GM18861 (cell line): ENCODE data around the gene IGDCC3.

Source experiments
- ATAC-seq: cut with Tn5 transposase; IDR thresholded peaks from one replicate; pipeline ENCODE4 v1.9.1; 2021; ENCODE audit not compliant: unreplicated experiment

IGDCC3 gene

GRCh38 chr15:65389226-65389625, 11.4 kb upstream of the IGDCC3 start:
- ATAC-seq, result no peak

- no peak for ATAC-seq
These were observed 10.7 kb upstream of the IGDCC3 start for GRCh38 chr15:65388306-65389080.

GRCh38 chr15:65386886-65387285, 9.1 kb upstream of the IGDCC3 start:
- no peak for ATAC-seq

- ATAC-seq, result no peak
These were observed 8.6 kb upstream of the IGDCC3 start for GRCh38 chr15:65386376-65386775.

DNA sequence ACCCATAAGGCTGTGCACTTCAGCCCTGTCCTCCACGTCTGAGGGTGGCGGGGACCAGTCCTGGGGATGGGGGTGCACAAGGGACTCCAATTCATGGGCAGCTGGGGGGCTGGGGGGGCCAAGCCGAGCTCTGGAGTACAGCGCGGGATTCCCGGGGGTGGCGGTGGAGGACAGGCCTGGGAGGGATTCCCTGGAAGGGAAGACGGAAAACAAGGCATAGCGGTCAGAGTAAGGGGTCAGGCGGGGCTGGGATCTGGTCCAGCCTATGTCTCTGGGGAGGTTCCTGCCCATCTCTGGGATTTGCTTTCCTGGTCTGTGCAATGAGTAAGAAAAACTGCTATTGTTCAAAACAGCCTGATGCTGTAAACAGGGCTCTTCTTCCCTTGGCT, 8.1 kb upstream of the IGDCC3 start:
- ATAC-seq, result no peak

DNA sequence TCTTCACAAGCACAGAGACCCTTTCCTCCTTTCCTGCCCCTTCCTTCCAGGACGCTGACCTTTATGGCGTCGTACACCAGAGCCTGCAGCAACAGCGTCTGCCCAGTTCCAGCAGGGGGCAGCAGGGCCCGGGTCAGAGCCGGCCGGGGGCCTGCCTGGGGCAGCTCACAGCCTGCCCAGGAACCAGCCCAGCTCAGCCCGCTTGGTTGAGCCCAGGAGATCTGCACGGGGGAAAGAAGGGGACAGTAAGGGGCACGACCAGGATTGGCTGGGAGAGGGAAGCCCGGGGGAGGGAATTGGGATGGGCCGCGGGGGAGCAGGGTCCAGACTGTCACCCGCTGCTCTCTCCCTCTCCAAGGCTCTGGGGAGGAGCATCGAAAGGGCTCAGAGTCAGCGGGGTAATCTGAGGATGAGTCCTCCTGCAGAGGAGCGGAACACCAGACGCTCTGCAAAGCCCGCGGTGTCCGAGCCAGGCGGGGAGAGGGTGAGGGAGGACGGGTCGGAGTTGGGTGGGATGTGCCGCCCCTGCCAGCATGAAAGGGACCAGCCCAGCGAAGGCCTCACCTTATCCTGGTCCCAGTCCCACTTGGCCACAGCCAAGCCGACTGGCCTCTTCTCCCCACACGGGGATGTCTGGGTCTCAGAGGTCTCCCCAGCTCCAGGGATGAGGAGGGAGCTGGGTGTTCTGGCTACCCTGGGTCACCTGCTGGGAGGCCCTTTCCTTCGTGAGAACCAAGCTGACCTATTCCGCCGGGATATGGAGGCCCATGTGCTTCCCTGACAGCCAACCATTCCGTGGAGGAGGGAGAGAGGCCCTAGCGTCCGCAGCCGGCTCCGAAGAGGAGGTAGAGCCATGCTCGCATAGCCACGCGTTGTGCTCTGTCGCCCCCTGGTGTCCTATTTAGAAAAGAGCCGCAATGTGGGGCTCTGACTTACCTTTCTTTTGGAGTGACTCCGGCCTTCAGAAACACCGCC, 7.4 kb upstream of the IGDCC3 start:
- ATAC-seq, result no peak

DNA sequence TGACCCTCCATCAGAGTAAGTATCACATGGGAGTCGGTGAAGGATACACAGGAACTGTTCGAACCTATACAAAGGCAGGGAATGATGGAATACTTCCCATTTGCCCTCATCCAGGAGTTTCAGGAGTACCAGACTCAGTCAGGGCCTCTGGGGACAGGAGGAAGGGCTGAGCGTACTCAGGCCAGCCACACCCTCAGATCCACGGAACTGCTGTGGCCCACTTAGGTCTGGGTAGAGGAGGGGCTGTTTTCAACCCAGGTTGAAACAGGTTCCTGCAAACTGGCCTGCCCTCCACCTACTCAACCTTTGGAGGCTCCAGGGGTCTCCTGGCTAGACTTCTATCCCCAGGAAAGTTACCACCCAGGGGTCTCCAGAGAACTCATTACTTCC, 6.7 kb upstream of the IGDCC3 start:
- no peak for ATAC-seq

GRCh38 chr15:65383991-65384390, 6.2 kb upstream of the IGDCC3 start:
- ATAC-seq, result no peak

GRCh38 chr15:65383456-65383855, 5.7 kb upstream of the IGDCC3 start:
- ATAC-seq, result no peak

- ATAC-seq, result no peak
These were observed 5.1 kb upstream of the IGDCC3 start for GRCh38 chr15:65382921-65383320.

DNA sequence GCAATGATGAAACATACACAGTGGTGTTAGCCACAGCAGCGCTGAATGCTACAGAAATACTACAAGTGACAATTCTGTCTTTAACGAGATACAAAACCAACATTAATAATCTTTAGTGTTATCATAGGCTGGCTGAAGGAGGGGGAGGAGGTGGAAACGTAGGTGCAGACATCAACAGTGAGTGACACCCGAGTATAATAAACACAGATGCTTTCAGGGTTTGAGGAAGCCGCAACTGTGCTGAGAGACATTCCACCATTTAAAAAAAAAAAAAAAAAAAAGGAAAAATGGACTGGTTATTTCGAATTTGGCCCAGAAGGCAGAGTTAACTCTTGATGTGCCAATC, 4.3 kb upstream of the IGDCC3 start:
- no peak for ATAC-seq

- no peak for ATAC-seq
These were observed 3.8 kb upstream of the IGDCC3 start for GRCh38 chr15:65381445-65382145.

DNA sequence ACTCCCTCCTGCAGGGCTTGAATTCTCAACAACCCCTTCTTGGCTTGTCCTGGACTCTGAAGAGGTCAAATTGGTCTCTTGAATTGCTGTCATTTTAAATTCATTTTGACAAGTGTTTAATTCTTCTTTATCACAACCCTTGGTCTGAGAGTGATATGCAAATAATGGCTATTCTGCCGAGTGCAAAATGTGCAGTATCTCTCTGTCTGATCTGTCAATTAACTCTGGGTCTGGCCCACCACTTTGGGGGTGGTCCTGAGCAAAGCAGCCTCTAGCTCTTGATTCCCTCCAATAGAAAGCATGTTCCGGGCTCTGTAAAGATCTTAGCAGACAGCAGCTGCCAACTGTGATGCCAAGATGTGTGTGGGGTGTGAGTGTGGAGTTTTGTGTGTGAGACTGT, 2.2 kb upstream of the IGDCC3 start:
- no peak for ATAC-seq

DNA sequence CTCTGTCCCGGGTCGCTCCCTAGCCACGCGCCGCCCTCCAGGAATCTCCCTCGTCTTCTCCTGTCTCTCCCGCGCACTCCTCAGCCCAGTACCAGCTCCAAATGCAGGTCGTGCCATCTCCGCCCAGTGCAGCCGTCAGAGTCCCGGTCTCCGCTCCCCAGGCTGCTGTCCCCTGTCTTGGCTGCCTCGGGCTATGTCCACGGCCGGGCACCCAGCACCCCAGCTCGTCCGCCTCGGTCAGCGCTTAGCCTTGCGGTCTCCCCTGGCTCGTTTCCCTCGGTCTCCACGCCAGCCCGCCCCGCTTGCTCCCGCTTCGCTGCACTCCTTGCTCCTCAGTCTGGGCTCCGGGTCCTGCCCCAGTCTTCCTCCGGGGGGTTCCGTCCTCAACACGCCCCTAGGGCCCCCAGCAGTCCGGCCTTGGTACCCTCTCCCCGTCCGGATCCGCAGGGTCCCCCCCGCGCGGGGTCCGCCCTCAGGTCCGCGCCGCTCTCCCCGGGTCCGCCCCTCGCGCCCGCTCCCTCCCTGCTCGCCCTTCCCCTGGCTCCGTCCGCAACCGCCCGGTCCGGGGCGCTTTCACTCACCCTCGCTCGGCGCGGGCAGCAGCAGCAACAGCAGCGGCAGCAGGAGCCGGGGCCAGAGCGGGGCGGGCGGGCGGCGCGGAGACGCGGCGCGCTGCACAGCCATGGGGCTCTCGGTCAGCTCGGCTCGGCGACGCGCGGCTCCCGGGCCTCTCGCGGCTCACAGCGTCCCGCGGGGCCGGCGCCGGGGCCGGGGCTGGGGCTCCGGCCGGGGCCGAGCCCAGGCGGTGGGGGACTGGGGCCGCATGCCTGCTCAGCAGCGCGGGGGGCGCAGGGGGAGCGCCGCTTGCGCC, 462 bp downstream of the IGDCC3 start:
- ATAC-seq, result no peak

DNA sequence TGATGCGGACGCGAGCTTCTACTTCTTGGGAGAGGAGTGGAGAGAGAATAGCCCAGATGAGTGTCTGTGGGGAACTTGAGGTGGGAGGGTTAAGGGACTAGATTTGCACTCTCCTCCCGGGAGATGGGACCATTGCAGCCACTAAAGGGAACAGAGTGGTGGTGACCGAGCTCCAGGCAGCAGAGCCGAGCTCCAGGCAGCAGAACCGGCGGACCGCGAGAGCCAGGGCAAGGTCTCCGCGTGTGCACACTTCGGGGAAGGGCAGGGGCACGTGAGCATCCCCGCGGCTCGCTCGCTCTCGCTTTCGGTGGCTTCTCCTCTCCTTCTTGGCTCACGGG, 1.1 kb downstream of the IGDCC3 start:
- no peak for ATAC-seq

GRCh38 chr15:65375871-65376607, 1.8 kb downstream of the IGDCC3 start:
- ATAC-seq, result no peak

GRCh38 chr15:65374821-65375401, 2.9 kb downstream of the IGDCC3 start:
- no peak for ATAC-seq

- ATAC-seq, result no peak
These were observed 3.5 kb downstream of the IGDCC3 start for GRCh38 chr15:65374334-65374733.

GRCh38 chr15:65373163-65373651, 4.6 kb downstream of the IGDCC3 start:
- no peak for ATAC-seq

GRCh38 chr15:65372787-65373067, 5.1 kb downstream of the IGDCC3 start:
- ATAC-seq, result no peak
